SK-N-MC (cell line): ENCODE data around the gene CD244.
"Not testable (repeated sequence)": the region's sequence is repeated elsewhere in the genome, so short reads cannot be mapped to it uniquely, and the experiment has no call there.

Experiments
- DNase-seq: peaks from one replicate; pipeline ENCODE4 v3.0.0-alpha.2; 2011; ENCODE audit warnings: low read depth, low spot score
- H3K27ac ChIP-seq: fragments of 200-600 bp; sonication (generic); 2 replicates; pipeline ENCODE4 v1.5.1; 2016; ENCODE audit warnings: mixed run types
- H3K36me3 ChIP-seq: fragments of 200-600 bp; sonication (generic); 2 replicates; pipeline ENCODE4 v1.6.1; 2017; ENCODE audit warnings: antibody characterized with exemption, low read length, mixed read lengths; ENCODE audit not compliant: insufficient read depth
- H3K4me3 ChIP-seq: fragments of 200-600 bp; sonication (generic); 2 replicates; pipeline ENCODE4 v1.5.1; 2016
- H3K9ac ChIP-seq: fragments of 200-600 bp; sonication (generic); 2 replicates; pipeline ENCODE4 v1.8.0; 2017; ENCODE audit warnings: mixed run types, mixed read lengths; ENCODE audit not compliant: insufficient read length
- H3K9me3 ChIP-seq: fragments of 200-600 bp; sonication (generic); 2 replicates; pipeline ENCODE4 v1.6.1; 2017; ENCODE audit warnings: low read depth, mild to moderate bottlenecking, antibody characterized with exemption, low read length, moderate library complexity, mixed read lengths
- EZH2 ChIP-seq: fragments of 200-600 bp; sonication (generic); IDR thresholded peaks from one replicate; pipeline ENCODE4 v1.6.1; 2017; ENCODE audit warnings: antibody characterized with exemption
- FOXP2 ChIP-seq: optimal IDR thresholded peaks from 2 replicates; pipeline ENCODE3; 2011; ENCODE audit warnings: mild to moderate bottlenecking, moderate library complexity; ENCODE audit not compliant: insufficient read depth; ENCODE audit errors: extremely low read length, control extremely low read depth
- POLR2AphosphoS5 ChIP-seq: IDR thresholded peaks from 2 replicates; pipeline ENCODE4 v1.6.1; 2012; ENCODE audit warnings: mild to moderate bottlenecking, low read depth, low read length, borderline replicate concordance

Gene CD244, protein sequence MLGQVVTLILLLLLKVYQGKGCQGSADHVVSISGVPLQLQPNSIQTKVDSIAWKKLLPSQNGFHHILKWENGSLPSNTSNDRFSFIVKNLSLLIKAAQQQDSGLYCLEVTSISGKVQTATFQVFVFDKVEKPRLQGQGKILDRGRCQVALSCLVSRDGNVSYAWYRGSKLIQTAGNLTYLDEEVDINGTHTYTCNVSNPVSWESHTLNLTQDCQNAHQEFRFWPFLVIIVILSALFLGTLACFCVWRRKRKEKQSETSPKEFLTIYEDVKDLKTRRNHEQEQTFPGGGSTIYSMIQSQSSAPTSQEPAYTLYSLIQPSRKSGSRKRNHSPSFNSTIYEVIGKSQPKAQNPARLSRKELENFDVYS

DNA sequence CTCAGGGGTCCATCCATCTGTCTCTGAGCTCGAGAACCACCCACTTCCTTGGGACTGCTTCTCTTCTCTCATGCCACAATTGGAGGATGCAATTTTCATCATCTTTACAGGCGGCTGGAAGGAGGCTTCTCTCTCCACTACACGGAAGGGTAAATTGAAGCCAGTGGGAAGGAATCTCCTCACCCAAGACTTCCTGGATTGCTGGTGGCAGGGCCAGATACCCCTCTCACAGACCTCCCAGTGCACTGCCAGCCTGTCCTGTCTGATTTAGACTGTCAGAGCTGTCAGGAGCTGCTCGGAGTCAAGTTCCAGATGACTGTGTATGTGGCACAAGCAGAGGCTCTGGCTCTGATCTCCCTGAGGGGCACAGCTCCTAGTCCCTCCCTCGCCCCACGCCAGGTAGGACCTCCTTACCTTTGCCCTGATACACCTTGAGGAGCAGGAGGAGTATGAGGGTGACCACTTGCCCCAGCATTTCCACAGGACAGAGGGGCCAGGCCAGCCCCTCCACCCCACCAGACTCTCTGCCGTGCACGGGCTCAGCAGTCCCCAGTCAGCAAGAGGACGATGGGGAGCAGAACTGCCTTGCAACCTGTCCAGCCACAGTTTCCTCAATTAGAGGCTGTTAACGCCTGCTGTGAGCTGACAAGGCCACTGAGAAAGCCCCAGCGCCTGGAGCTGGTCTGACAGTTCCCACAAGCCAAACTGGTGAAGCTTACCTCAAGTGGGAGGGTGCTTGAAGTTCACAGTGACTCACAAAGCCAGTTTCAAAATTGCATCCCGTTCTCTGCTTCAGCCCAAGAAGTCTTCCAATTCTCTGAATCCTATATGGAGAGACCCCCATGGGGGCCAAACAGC is at the start of gene CD244:
CD244 (minus strand) TSS at position 685 of the 858 bp plus-strand sequence; CDS start at position 475, 210 bp downstream.
- TF ChIP-seq POLR2AphosphoS5, result no peak
- Histone ChIP-seq H3K9ac (no peak within 1 kb of the TSS), H3K4me3 (no peak within 1 kb of the TSS), H3K27ac (no peak within 1 kb of the TSS), H3K36me3 (no peaks in the 10 kb centered on the region), H3K9me3 (no peaks in the 10 kb centered on the region)
- no peak for DNase-seq

DNA sequence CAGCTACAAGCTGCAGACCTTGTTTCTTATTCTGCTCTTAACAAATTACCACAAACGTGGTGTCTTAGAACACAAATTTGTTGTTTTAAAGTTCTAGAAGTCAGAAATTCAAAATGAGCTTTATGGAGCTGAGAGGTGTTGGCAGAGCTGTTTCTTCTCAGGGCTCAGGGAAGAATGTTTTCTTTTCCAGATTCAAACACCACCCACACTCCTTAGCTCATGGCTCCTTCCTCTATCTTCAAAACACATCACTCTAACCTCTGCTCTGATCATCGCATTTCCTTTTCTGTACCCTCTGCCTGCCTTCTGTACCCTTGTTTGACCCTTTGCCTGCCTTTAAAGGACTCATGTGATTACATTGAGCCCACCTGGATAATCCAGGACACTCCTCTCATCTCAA is 49.2 kb upstream of the CD244 start:
- TF ChIP-seq POLR2AphosphoS5, result no peak
- no peak for TF ChIP-seq FOXP2
- TF ChIP-seq EZH2, result no peak
- no peak overlapping the region for H3K27ac ChIP-seq
- H3K36me3 ChIP-seq, result no peaks in the 10 kb centered on the region
- H3K4me3 ChIP-seq, result no peak overlapping the region
- H3K9me3 ChIP-seq, result no peaks in the 10 kb centered on the region
- no peak for DNase-seq
- no peak overlapping the region for H3K9ac ChIP-seq

DNA sequence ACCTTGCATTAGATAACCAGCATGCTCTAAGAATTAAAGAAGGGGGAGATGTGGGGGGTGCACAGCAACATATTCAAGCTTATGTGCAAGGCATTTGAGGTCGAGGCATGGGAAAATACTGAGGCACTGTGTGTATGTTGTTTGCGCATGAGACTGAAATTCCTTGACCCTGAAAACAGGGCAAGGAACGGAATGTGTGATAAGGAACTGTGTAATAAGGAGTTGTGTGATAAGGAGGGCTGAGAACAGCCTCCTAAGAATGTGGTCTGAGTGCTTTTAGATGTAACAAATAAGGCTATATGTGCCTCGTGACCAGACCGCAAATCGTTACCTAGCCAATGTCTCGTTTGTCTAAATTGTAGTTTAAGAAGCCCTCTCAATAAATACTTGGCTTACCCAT is 48.8 kb upstream of the CD244 start:
- no peaks in the 10 kb centered on the region for H3K36me3 ChIP-seq
- H3K4me3 ChIP-seq, result no peak overlapping the region
- TF ChIP-seq POLR2AphosphoS5 (no peak), EZH2 (no peak), FOXP2 (no peak)
- DNase-seq, result no peak
- no peak overlapping the region for H3K9ac ChIP-seq
- H3K9me3 ChIP-seq, result no peaks in the 10 kb centered on the region
- H3K27ac ChIP-seq, result no peak overlapping the region

DNA sequence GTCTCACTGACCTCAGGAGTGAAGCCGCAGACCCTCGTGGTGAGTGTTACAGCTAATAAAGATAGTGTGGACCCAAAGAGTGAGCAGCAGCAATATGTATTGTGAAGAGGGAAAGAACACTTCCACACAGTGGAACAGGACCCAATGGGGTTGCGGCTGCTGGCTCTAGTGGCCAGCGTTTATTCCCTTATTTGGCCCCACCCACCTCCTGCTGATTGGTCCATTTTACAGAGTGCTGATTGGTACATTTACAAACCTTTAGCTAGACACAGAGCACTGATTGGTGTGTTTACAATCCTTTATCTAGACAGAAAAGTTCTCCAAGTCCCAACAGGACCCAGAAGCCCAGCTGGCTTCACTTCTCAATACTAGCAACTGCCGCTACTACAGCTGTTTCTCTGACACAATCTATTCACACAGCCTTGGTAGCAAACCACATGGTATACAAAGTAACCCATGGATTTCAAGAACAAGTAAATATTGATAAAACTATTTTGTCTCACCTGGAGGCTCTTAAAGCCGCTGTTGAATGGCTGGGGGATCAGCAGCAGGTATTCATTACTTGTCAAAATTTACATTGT is 47.6 kb upstream of the CD244 start:
- Histone ChIP-seq H3K27ac (no peak overlapping the region), H3K9me3 (no peaks in the 10 kb centered on the region), H3K4me3 (no peak overlapping the region), H3K9ac (no peak overlapping the region), H3K36me3 (no peaks in the 10 kb centered on the region)
- TF ChIP-seq EZH2 (no peak), FOXP2 (no peak), POLR2AphosphoS5 (no peak)
- DNase-seq, result no peak

DNA sequence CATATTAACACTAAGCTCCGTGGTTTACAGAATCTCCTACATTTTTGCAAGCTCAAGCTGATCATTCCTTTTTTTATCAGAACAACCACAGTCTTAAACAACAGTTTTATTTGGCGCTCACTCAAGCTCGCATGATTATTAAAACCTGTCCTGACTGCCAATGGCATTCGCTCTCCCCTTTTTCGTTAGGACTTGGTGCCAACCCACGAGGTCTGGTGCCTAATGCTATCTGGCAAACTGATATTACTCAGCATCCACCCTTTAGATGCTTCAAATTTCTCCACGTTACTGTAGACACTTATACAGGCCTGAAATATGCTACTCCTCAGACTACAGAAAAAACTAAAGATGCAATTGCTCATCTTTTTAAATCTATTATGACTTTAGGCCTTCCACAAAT is 45.3 kb upstream of the CD244 start:
- H3K36me3 ChIP-seq, result no peaks in the 10 kb centered on the region
- H3K9ac ChIP-seq, result no peak overlapping the region
- H3K4me3 ChIP-seq, result no peak overlapping the region
- H3K27ac ChIP-seq, result no peak overlapping the region
- H3K9me3 ChIP-seq, result no peaks in the 10 kb centered on the region
- no peak for TF ChIP-seq POLR2AphosphoS5
- no peak for TF ChIP-seq FOXP2
- TF ChIP-seq EZH2, result no peak
- no peak for DNase-seq

DNA sequence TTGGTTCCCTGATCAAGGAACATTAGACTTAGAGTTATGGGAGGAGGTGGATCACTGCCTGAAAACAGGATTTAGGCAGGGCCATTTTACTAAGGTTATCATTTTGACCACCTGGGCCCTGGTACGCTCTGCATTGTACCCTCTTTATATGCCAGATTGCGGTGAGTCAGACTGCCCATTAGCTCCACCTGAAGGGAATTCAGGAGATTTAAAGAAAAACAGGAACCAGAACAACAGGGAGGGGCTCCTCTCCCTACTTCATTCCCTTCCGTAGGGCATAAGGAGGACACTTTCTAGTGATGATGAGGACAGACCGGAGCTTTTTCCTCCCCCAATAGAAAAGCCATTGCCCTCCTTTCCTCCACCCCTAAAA is 42.9 kb upstream of the CD244 start:
- no peak overlapping the region for H3K4me3 ChIP-seq
- no peak for DNase-seq
- H3K9me3 ChIP-seq, result no peaks in the 10 kb centered on the region
- no peak overlapping the region for H3K27ac ChIP-seq
- no peaks in the 10 kb centered on the region for H3K36me3 ChIP-seq
- no peak overlapping the region for H3K9ac ChIP-seq
- TF ChIP-seq EZH2, result no peak
- no peak for TF ChIP-seq POLR2AphosphoS5
- TF ChIP-seq FOXP2, result no peak

DNA sequence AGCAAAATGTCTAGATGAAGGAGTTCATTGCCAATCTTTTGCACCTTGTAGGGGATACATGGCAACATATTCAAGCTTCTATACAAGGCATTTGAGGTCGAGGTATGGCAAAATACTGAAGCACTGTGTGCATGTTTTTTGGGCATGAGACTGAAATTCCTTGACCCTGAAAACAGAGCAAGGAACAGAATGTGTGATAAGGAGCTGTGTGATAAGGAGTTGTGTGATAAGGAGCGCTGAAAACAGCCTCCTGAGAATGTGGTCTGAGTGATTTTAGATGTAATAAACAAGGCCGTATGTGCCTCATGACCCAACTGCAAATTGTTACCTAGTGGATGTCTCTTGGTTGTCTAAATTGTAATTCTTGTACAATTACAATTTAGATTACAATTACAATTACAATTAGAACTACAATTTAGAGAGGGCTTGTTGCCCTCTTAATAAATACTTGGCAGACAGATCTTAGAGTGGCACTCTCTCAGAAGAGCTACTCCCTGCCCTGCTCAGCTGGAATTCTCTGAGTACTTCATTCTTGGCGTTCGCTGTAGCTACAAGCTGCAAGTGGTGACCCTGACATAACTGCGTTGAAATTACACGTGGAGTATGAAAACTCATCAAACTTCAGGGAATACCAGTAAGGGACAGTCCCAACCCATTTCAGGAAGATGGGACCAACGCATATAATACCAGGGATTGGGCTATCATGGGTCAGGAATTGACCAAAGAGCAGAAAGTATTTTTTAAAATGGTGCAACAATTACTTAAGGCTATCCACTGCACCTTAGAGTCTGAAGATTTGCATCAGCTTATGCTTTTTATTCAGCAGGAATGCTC is 42.3 kb upstream of the CD244 start:
- no peak overlapping the region for H3K27ac ChIP-seq
- TF ChIP-seq FOXP2 (no peak), POLR2AphosphoS5 (no peak)
- no peak overlapping the region for H3K9ac ChIP-seq
- no peak for DNase-seq
- H3K4me3 ChIP-seq, result no peak overlapping the region
- H3K9me3 ChIP-seq, result no peaks in the 10 kb centered on the region
- H3K36me3 ChIP-seq, result no peaks in the 10 kb centered on the region

DNA sequence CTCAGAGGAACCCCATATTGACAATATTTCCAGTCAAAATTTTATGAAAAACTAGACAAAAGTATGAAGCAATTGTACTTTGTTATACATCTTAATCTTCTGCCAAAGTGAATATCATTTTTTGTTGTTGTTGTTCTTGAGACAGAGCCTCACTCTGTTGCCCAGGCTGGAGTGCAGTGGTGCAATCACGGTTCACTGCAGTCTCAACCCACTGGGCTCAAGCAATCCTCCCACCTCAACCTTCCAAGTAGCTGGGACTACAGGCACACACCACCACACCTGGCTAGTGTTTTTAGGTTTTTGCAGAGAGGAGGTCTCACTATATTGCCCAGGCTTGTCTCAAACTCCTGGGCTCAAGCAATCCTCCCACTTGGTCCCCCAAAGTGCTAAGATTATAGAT is 39.6 kb upstream of the CD244 start:
- not testable (repeated sequence) for DNase-seq, H3K36me3 ChIP-seq

More for the DNA sequence above, 39.6 kb upstream of the CD244 start:
- not testable (repeated sequence) for H3K9me3 ChIP-seq, H3K9ac ChIP-seq, H3K4me3 ChIP-seq, H3K27ac ChIP-seq
